ENCODE data around the gene SLC22A5.

SLC22A5 gene

DNA sequence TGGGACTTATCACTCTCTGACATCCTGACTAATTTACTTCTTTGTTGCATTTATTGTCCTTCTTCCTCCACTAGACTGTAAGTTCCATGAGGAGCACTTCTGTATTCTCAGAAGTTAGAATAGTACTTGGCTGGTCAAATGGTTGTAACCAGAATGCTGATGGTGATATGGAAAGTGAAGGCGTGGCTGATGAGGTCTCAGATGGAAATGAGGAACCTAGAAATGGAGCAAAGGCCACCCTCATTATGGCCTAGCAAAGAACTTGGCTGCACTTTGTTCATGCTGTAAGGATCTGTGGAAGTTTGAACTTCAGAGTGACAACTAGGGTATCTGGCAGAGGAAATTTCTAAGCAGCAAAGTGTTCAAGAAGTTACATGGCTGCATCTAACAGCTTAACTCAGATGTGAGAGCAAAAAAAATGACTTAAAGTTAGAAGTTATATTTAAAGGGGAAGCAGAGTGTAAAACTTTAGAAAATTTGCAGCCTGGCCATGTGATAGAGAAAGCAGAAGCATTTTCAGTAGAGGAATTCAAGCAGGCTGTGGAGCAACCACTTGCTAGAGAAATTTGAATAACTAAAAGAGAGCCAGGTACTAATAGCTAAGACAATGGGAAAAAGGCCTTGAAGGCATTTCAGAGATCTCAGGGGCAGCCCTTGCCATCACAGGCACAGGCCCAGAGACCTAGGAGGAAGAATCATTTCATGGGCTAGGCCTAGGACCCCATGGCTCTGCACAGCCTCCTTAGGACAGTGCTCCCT is 14.9 kb upstream of the SLC22A5 start:
- no peak overlapping the region for H3K27ac ChIP-seq

DNA sequence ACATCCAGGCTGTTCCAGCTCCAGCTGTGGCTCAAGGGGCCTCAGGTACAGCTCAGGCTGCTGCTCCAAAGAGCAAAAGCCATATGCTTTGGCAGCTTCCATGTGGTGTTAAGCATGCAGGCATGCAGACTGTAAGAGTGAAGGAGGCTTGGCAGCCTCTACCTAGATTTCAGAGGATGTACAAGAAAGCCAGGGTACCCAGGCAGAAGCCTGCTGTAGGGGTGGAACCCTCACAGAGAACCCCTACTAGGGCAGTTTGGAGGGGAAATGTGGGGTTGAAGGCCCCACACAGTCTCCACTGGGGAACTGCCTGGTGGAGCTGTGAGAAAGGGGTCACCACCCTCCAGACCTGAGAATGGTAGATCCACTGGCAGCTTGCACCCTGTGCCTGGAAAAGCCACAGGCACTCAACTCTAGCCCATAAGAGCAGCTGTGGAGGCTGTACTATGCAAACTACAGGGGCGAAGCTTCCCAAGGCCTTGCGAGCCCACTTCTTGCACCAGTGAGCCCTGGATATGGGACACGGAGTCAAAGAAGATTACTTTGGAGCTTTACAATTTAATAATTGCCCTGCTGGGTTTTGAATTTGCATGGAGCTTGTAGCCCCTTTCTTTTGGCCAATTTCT is 14.3 kb upstream of the SLC22A5 start:
- Histone ChIP-seq H3K4me2 (ENCODE audit: low read length) (no peak overlapping the region), H3K9me3 (ENCODE audit: control insufficient read depth, low read length) (no peaks in the 10 kb centered on the region), H3K79me2 (no peaks in the 10 kb centered on the region), H2AFZ (no peak overlapping the region), H3K36me3 (ENCODE audit: control insufficient read depth, insufficient read depth, low read length) (no peaks in the 10 kb centered on the region), H3K9ac (no peak overlapping the region), H3K27me3 (ENCODE audit: control insufficient read depth, insufficient read depth, low read length) (no peaks in the 10 kb centered on the region), H3K4me3 (ENCODE audit: low read depth, low read length) (no peak overlapping the region), H3K27ac (no peak overlapping the region), H3K4me1 (no peaks in the 10 kb centered on the region)
- TF ChIP-seq, protein P1, sequence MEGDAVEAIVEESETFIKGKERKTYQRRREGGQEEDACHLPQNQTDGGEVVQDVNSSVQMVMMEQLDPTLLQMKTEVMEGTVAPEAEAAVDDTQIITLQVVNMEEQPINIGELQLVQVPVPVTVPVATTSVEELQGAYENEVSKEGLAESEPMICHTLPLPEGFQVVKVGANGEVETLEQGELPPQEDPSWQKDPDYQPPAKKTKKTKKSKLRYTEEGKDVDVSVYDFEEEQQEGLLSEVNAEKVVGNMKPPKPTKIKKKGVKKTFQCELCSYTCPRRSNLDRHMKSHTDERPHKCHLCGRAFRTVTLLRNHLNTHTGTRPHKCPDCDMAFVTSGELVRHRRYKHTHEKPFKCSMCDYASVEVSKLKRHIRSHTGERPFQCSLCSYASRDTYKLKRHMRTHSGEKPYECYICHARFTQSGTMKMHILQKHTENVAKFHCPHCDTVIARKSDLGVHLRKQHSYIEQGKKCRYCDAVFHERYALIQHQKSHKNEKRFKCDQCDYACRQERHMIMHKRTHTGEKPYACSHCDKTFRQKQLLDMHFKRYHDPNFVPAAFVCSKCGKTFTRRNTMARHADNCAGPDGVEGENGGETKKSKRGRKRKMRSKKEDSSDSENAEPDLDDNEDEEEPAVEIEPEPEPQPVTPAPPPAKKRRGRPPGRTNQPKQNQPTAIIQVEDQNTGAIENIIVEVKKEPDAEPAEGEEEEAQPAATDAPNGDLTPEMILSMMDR (IDR thresholded peaks at IDR 0.05): no peak

More for the DNA sequence above, 14.9 kb upstream of the SLC22A5 start:
- Histone ChIP-seq H3K36me3 (ENCODE audit: control insufficient read depth, insufficient read depth, low read length) (no peaks in the 10 kb centered on the region), H2AFZ (no peak overlapping the region), H3K4me2 (ENCODE audit: low read length) (no peak overlapping the region), H3K4me3 (ENCODE audit: low read depth, low read length) (no peak overlapping the region), H3K9me3 (ENCODE audit: control insufficient read depth, low read length) (no peaks in the 10 kb centered on the region), H3K79me2 (no peaks in the 10 kb centered on the region), H3K4me1 (no peaks in the 10 kb centered on the region), H3K9ac (no peak overlapping the region), H3K27me3 (ENCODE audit: control insufficient read depth, insufficient read depth, low read length) (no peaks in the 10 kb centered on the region)
- TF ChIP-seq, protein P1 (IDR thresholded peaks at IDR 0.05): no peak

GRCh38 chr5:132358775-132359174 is 10.7 kb upstream of the SLC22A5 start:
- Histone ChIP-seq H3K36me3 (ENCODE audit: control insufficient read depth, insufficient read depth, low read length) (no peaks in the 10 kb centered on the region), H3K4me2 (ENCODE audit: low read length) (no peak overlapping the region), H3K9ac (no peak overlapping the region), H3K4me3 (ENCODE audit: low read depth, low read length) (no peak overlapping the region), H3K27me3 (ENCODE audit: control insufficient read depth, insufficient read depth, low read length) (no peaks in the 10 kb centered on the region), H3K27ac (no peak overlapping the region), H3K79me2 (peaks cover 7% of the 10 kb centered on the region), H3K4me1 (peaks cover 2% of the 10 kb centered on the region), H2AFZ (no peak overlapping the region), H3K9me3 (ENCODE audit: control insufficient read depth, low read length) (no peaks in the 10 kb centered on the region)
- TF ChIP-seq, protein P1 (IDR thresholded peaks at IDR 0.05): no peak

DNA sequence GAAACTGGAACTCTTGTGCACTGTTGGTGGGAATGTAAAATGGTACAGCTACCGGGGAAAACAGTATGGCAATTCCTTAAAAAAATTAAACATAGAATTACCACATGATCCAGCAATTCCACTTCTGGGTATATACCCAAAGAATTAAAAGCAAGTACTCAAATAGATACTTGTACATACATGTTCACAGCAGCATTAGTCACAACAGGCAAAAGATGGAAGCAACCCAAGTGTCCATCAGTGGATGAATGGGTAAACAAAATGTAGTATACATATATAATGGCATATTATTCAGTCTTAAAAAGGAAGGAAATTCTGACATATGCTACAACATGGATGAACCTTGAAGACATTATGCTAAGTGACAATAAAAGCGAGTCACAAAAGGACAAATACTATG is 7.4 kb upstream of the SLC22A5 start:
- no peaks in the 10 kb centered on the region for H3K27me3 ChIP-seq (ENCODE audit: control insufficient read depth, insufficient read depth, low read length)
- peaks cover 12% of the 10 kb centered on the region for H3K79me2 ChIP-seq
- H3K4me3 ChIP-seq (ENCODE audit: low read depth, low read length): no peak overlapping the region
- peaks cover 2% of the 10 kb centered on the region for H3K4me1 ChIP-seq
- TF ChIP-seq, protein P1 (IDR thresholded peaks at IDR 0.05): no peak
- H3K4me2 ChIP-seq (ENCODE audit: low read length): no peak overlapping the region
- H2AFZ ChIP-seq: no peak overlapping the region
- H3K9ac ChIP-seq: no peak overlapping the region
- no peak overlapping the region for H3K27ac ChIP-seq
- H3K9me3 ChIP-seq (ENCODE audit: control insufficient read depth, low read length): no peaks in the 10 kb centered on the region
- H3K36me3 ChIP-seq (ENCODE audit: control insufficient read depth, insufficient read depth, low read length): no peaks in the 10 kb centered on the region

Measured in parathyroid adenoma (tissue), 2 donors.